ENCODE data around the gene ANKRD22. TPM values are rescaled to one million over a fixed set of nuclear protein-coding genes. Genes with fewer than 3 reads are reported as not detected.

The ANKRD22 gene
- total and polyA plus RNA-seq, 4 donors, result 0.38 to 1.0 (median 0.43) TPM

- no peaks in the 10 kb centered on the region for H3K9me3 ChIP-seq (ENCODE audit: control insufficient read depth in 4 of 4, low read length in 3 of 4)
- no peaks in the 10 kb centered on the region for H3K27me3 ChIP-seq (ENCODE audit: control insufficient read depth in 4 of 4, insufficient read depth in 4 of 4, low read length in 3 of 4)
- 9% methylated on average over 2 of the region's 2 CpGs for WGBS
- no peaks in the 10 kb centered on the region for H3K36me3 ChIP-seq (ENCODE audit: control insufficient read depth in 4 of 4, insufficient read depth in 3 of 4, low read depth in 1 of 4, low read length in 3 of 4)
- no peak overlapping the region for H3K4me3 ChIP-seq (ENCODE audit: low read depth in 1 of 3, low read length in 3 of 3)
- DNase-seq (ENCODE audit: low spot score), result no peak
- no peak overlapping the region for H3K9ac ChIP-seq (ENCODE audit: low read depth in 1 of 2, low read length in 2 of 2)
- no peak overlapping the region for H3K27ac ChIP-seq (ENCODE audit: low read depth in 1 of 2, low read length in 2 of 2)
- TF ChIP-seq HNF4A (conservative IDR thresholded peaks at IDR 0.05) (no peak), HNF4G (IDR thresholded peaks at IDR 0.05) (no peak), MAX (IDR thresholded peaks at IDR 0.05) (no peak), SP1 (IDR thresholded peaks at IDR 0.05) (no peak), RXRA (IDR thresholded peaks at IDR 0.05) (no peak), RAD21 (IDR thresholded peaks at IDR 0.05) (peak in 1 of 2 donors; percentile 33), FOXA2 (IDR thresholded peaks at IDR 0.05) (no peak), CTCF (IDR thresholded peaks at IDR 0.05; ENCODE audit: low read depth, low read length, missing input control) (no peak), ZBTB33 (IDR thresholded peaks at IDR 0.05) (no peak), REST (IDR thresholded peaks at IDR 0.05) (peak; percentile 32), EGR1 (IDR thresholded peaks at IDR 0.05; ENCODE audit: low read depth in 2 of 2) (no peak), TAF1 (conservative IDR thresholded peaks at IDR 0.05) (no peak), FOXA1 (IDR thresholded peaks at IDR 0.05) (no peak), NR2F2 (IDR thresholded peaks at IDR 0.05) (no peak), GABPA (IDR thresholded peaks at IDR 0.05 in 1 of 2, conservative IDR thresholded peaks at IDR 0.05 in 1 of 2) (no peak), ATF3 (IDR thresholded peaks at IDR 0.05) (no peak), JUND (IDR thresholded peaks at IDR 0.05) (no peak), YY1 (IDR thresholded peaks at IDR 0.05) (peak; percentile 3)
- H3K4me1 ChIP-seq (ENCODE audit: control insufficient read depth in 4 of 4, insufficient read depth in 4 of 4, low read length in 3 of 4), result peaks cover 4 to 9% (median 6%) of the 10 kb centered on the region in 4 donors
Observed at GRCh38 chr10:88835910-88836221, 15.8 kb downstream of the ANKRD22 start.

Measured in liver (tissue), 9 donors.